Medulla oblongata (tissue), 1 donor: Measurements from ENCODE around the gene SLITRK2.

Source experiments
- DNase-seq: peaks from one replicate; pipeline ENCODE4 v3.0.0-alpha.2; 2015; ENCODE audit errors: extremely low spot score

Gene SLITRK2

DNA sequence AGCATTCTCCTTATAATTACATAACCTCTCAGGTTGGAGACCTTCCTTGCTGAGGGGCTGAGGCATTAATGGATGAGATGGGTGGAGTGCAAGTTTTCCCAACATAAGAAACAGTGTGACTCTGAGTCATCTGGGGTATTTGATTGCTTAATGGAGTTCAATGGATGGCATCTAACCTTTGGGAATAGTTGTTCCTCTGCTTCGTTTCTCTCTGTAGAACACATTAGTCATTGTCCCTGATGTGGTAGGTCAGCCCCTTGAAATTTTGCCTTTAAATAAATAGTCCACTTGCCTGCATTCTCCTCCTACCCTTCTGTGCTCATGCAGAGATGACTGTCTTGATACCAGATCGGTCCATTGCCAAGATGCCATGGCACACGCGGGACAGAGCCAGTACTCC lies 38.6 kb downstream of the SLITRK2 start:
- no peak for DNase-seq

DNA sequence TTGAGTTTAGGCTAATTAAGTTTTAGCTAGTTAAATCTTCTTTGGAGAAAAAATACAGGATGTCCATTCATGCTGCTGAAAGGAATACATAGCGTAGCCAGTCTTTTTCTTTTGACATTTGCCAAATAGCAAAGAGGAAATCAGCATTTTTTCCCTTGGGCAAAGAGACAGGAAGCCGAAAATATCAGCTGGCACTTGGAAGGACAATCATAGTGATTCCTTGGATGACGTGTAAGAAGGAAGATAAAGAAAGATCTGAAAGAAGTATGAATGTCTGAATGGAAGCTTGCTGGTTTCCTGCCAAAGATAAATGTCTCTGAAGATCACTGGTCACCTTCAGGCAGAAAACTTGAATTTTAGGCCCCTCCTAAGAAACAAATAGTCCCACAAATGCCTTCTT lies 44.2 kb downstream of the SLITRK2 start:
- no peak for DNase-seq

DNA sequence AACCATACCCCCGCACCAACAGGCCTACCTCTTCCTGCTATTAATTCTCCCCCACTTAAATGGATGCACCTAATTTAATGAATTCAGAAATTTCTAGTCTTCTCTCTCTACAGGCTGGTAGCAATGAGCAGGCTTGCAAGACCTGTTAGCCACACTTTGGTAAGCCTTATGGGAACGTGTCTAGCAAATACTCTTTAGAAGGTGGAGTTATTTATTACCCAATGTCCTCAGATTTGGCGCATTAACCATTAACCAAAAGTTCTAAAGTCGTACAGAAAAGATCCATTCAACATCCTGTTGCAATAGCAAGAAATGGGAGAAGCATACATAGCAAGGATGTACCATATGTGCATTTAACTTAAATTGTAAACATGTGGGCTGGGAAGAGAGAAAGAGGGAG lies 47.5 kb downstream of the SLITRK2 start:
- no peak for DNase-seq
